ENCODE data around the gene OR4F15.

- TF ChIP-seq POLR2A (IDR thresholded peaks at IDR 0.05; ENCODE audit: low read depth, low read length) = no peak
- no peak for TF ChIP-seq POLR2AphosphoS5 (IDR thresholded peaks at IDR 0.05; ENCODE audit: low read depth, low read length)
Measured at GRCh38 chr15:101772921-101773320, 39.1 kb upstream of the OR4F15 start.
